DOHH2 (cell line): ENCODE results near the gene BOK.

Experiments
- EZH2phosphoT487 ChIP-seq: fragments of 200-600 bp; sonication (generic); IDR thresholded peaks from 2 replicates; pipeline ENCODE4 v1.6.1; 2017; ENCODE audit warnings: borderline replicate concordance, mild to moderate bottlenecking, antibody characterized with exemption, low read length, moderate library complexity, mixed read lengths
- TF ChIP-seq, protein P1 (sequence below): fragments of 200-600 bp; sonication (generic); IDR thresholded peaks from one replicate; pipeline ENCODE4 v1.5.1; 2014; ENCODE audit warnings: antibody characterized with exemption, mild to moderate bottlenecking, low read depth, low read length; ENCODE audit not compliant: poor library complexity, severe bottlenecking

- TF ChIP-seq, protein P1, sequence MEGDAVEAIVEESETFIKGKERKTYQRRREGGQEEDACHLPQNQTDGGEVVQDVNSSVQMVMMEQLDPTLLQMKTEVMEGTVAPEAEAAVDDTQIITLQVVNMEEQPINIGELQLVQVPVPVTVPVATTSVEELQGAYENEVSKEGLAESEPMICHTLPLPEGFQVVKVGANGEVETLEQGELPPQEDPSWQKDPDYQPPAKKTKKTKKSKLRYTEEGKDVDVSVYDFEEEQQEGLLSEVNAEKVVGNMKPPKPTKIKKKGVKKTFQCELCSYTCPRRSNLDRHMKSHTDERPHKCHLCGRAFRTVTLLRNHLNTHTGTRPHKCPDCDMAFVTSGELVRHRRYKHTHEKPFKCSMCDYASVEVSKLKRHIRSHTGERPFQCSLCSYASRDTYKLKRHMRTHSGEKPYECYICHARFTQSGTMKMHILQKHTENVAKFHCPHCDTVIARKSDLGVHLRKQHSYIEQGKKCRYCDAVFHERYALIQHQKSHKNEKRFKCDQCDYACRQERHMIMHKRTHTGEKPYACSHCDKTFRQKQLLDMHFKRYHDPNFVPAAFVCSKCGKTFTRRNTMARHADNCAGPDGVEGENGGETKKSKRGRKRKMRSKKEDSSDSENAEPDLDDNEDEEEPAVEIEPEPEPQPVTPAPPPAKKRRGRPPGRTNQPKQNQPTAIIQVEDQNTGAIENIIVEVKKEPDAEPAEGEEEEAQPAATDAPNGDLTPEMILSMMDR, result no peak
- no peak for TF ChIP-seq EZH2phosphoT487
Measured at GRCh38 chr2:241517297-241517696, 41.2 kb upstream of the BOK start.
